Measurements from ENCODE around the gene BAIAP2L1. TPM values are rescaled to one million over a fixed set of nuclear protein-coding genes. Genes with fewer than 3 reads are reported as not detected.

Gene BAIAP2L1
- total and polyA plus RNA-seq, 2 donors (not counting 1 experiment from before 2014, with no cell fraction given) = 3.1 to 5.3 TPM

GRCh38 chr7:98300595-98301372, 100.1 kb downstream of the BAIAP2L1 start:
- H3K27ac ChIP-seq (ENCODE audit: insufficient read depth, low read length) = no peak overlapping the region
- no peak overlapping the region for H3K4me3 ChIP-seq (replicated peaks in 1 of 4; ENCODE audit: control extremely low read depth in 1 of 4, insufficient read depth in 1 of 4, low read depth in 3 of 4, low read length in 4 of 4)
- peaks cover 4% of the 10 kb centered on the region for H3K36me3 ChIP-seq (ENCODE audit: control insufficient read depth, insufficient read depth, low read length)
- H3K9me3 ChIP-seq (ENCODE audit: control insufficient read depth, insufficient read depth, low read depth, low read length) = no peaks in the 10 kb centered on the region
- H3K27me3 ChIP-seq (ENCODE audit: control insufficient read depth, insufficient read depth, low read length) = no peaks in the 10 kb centered on the region
- H2AFZ ChIP-seq (ENCODE audit: low read length) = no peak overlapping the region
- H3K4me2 ChIP-seq (ENCODE audit: extremely low read depth, insufficient read depth, low read length) = no peak overlapping the region
- no peak for TF ChIP-seq CTCF (conservative IDR thresholded peaks at IDR 0.05 in 1 of 2, IDR thresholded peaks at IDR 0.05 in 1 of 2; ENCODE audit: low read depth in 1 of 2, low read length in 2 of 2)
- no peak for TF ChIP-seq EZH2 (IDR thresholded peaks at IDR 0.05; ENCODE audit: low read length, missing control alignments)
- no peak for DNase-seq (ENCODE audit: low read depth in 2 of 2)
- H3K4me1 ChIP-seq (ENCODE audit: control insufficient read depth, extremely low read depth, insufficient read depth, low read length) = no peaks in the 10 kb centered on the region
- H4K20me1 ChIP-seq (ENCODE audit: control insufficient read depth, extremely low read depth, insufficient read depth, low read length) = no peaks in the 10 kb centered on the region
- no peaks in the 10 kb centered on the region for H3K79me2 ChIP-seq (ENCODE audit: control insufficient read depth, insufficient read depth, low read length)
- no peak overlapping the region for H3K9ac ChIP-seq (ENCODE audit: insufficient read depth, low read length)

DNA sequence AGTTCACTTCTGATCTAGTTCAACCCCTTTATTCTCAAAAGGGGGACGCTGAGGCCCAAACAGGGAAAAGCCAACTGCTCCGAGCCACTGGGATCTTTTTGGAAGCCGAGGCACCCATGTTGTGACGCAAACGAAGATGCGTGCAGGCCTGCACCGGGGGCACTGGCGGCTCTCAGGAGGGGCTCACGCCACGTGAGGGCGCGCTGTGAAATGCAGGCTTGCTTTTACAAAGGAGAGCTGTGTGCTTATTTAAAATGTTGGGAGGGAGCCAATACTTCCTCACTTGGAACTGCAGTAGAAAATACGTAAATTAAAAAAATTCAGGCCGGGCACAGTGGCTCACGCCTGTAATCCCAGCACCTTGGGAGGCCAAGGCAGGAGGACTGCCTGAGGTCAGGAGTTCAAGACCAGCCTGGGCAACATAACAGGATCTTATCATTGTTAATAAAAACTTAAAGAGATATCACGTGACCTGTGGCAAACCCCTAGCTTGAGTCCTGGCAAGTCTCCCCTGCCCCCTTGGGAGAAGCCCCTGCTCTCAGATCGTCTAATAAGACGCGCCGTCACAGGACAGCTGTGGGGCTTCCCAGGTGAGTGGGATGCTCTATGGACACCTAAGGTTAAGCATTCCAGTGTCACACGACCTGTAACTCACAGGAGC, 103.1 kb downstream of the BAIAP2L1 start:
- Histone ChIP-seq H3K9ac (ENCODE audit: insufficient read depth, low read length) (no peak overlapping the region), H3K36me3 (ENCODE audit: control insufficient read depth, insufficient read depth, low read length) (peaks cover 2% of the 10 kb centered on the region), H3K79me2 (ENCODE audit: control insufficient read depth, insufficient read depth, low read length) (no peaks in the 10 kb centered on the region), H3K27ac (ENCODE audit: insufficient read depth, low read length) (no peak overlapping the region), H3K4me3 (replicated peaks in 1 of 4; ENCODE audit: control extremely low read depth in 1 of 4, insufficient read depth in 1 of 4, low read depth in 3 of 4, low read length in 4 of 4) (no peak overlapping the region), H4K20me1 (ENCODE audit: control insufficient read depth, extremely low read depth, insufficient read depth, low read length) (no peaks in the 10 kb centered on the region), H3K27me3 (ENCODE audit: control insufficient read depth, insufficient read depth, low read length) (no peaks in the 10 kb centered on the region), H2AFZ (ENCODE audit: low read length) (no peak overlapping the region), H3K4me2 (ENCODE audit: extremely low read depth, insufficient read depth, low read length) (no peak overlapping the region), H3K9me3 (ENCODE audit: control insufficient read depth, insufficient read depth, low read depth, low read length) (no peaks in the 10 kb centered on the region), H3K4me1 (ENCODE audit: control insufficient read depth, extremely low read depth, insufficient read depth, low read length) (no peaks in the 10 kb centered on the region)
- TF ChIP-seq EZH2 (IDR thresholded peaks at IDR 0.05; ENCODE audit: low read length, missing control alignments) = no peak
- no peak for TF ChIP-seq CTCF (conservative IDR thresholded peaks at IDR 0.05 in 1 of 2, IDR thresholded peaks at IDR 0.05 in 1 of 2; ENCODE audit: low read depth in 1 of 2, low read length in 2 of 2)
- no peak for DNase-seq (ENCODE audit: low read depth in 2 of 2)

DNA sequence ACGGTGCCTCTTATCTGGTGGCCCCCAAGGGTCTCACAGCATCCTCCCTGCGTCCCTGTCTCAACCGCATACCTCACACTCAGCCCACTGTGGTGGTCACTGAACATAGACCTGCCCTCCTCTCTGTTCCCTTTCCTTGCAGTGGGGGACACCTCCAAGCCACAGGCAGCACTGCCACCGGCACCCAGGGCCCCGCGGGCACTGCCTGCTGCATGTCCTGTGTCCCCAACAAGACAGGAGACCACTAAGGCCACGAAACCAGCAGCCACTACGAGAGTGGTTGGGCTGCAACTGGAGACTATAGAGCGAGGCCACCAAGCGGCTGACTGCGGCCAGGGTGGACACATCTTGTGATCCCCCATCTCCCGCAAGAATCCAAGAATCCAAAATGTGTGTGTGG, 104.1 kb downstream of the BAIAP2L1 start:
- Histone ChIP-seq H3K4me1 (ENCODE audit: control insufficient read depth, extremely low read depth, insufficient read depth, low read length) (no peaks in the 10 kb centered on the region), H3K79me2 (ENCODE audit: control insufficient read depth, insufficient read depth, low read length) (peaks cover 7% of the 10 kb centered on the region), H3K27me3 (ENCODE audit: control insufficient read depth, insufficient read depth, low read length) (no peaks in the 10 kb centered on the region), H2AFZ (ENCODE audit: low read length) (no peak overlapping the region), H3K4me2 (ENCODE audit: extremely low read depth, insufficient read depth, low read length) (no peak overlapping the region), H4K20me1 (ENCODE audit: control insufficient read depth, extremely low read depth, insufficient read depth, low read length) (no peaks in the 10 kb centered on the region), H3K9me3 (ENCODE audit: control insufficient read depth, insufficient read depth, low read depth, low read length) (no peaks in the 10 kb centered on the region), H3K4me3 (replicated peaks in 1 of 4; ENCODE audit: control extremely low read depth in 1 of 4, insufficient read depth in 1 of 4, low read depth in 3 of 4, low read length in 4 of 4) (no peak overlapping the region), H3K9ac (ENCODE audit: insufficient read depth, low read length) (no peak overlapping the region), H3K36me3 (ENCODE audit: control insufficient read depth, insufficient read depth, low read length) (peaks cover 9% of the 10 kb centered on the region), H3K27ac (ENCODE audit: insufficient read depth, low read length) (no peak overlapping the region)
- DNase-seq (ENCODE audit: low read depth in 2 of 2) = no peak
- TF ChIP-seq CTCF (conservative IDR thresholded peaks at IDR 0.05 in 1 of 2, IDR thresholded peaks at IDR 0.05 in 1 of 2; ENCODE audit: low read depth in 1 of 2, low read length in 2 of 2) = no peak
- no peak for TF ChIP-seq EZH2 (IDR thresholded peaks at IDR 0.05; ENCODE audit: low read length, missing control alignments)
